Breast epithelium (tissue), 3 donors: ENCODE data around the gene PRKG1.

ENCODE experiments used
- CTCF ChIP-seq, 3 donors: fragments of 450-650 bp; IDR thresholded peaks; one replicate each; pipeline ENCODE4 v1.5.1; 2016 to 2017; ENCODE audit warnings: antibody characterized with exemption in 3 of 3, mild to moderate bottlenecking in 3 of 3, moderate library complexity in 3 of 3
- POLR2A ChIP-seq: fragments of 450-650 bp; IDR thresholded peaks from one replicate; pipeline ENCODE4 v1.6.1; 2016; ENCODE audit warnings: antibody characterized with exemption, mild to moderate bottlenecking, moderate library complexity

DNA sequence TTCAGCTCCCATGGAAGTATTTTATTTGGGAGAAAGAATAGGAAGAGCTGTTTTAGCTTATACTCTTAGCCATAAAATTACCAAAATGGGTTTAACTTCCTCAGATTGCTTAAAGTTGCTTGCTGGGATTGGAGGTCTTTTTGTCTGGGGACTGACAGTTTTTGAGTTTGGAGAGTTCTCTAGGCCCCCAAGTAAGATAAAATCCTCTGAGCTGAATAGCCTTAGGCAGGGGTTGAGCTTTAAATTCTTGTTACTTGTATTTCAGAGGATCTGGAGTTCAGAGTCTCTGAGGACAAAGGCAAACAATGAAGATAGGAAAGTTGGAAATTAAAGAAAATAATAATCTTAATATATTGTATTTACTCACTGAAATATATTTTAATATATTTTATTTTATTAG is 945.4 kb downstream of the PRKG1 start:
- no peak for TF ChIP-seq CTCF (IDR thresholded peaks at IDR 0.05)
- no peak for TF ChIP-seq POLR2A
